Muscle layer of colon (tissue), 2 donors: ENCODE results near the gene C1QTNF6.

Experiments used
- H3K27ac ChIP-seq: one replicate; pipeline ENCODE4 v1.7.0; 2013; ENCODE audit warnings: low read depth, mild to moderate bottlenecking, low read length, moderate library complexity
- H3K27me3 ChIP-seq, 2 donors: one replicate each; pipeline ENCODE4 v1.7.0; 2013; ENCODE audit warnings: low read length in 2 of 2, mild to moderate bottlenecking in 2 of 2; ENCODE audit not compliant: insufficient read depth in 2 of 2, control insufficient read depth in 1 of 2
- H3K36me3 ChIP-seq: one replicate; pipeline ENCODE4 v1.7.0; 2013; ENCODE audit warnings: mild to moderate bottlenecking, low read length; ENCODE audit not compliant: insufficient read depth
- H3K4me1 ChIP-seq: one replicate; pipeline ENCODE4 v1.7.0; 2013; ENCODE audit warnings: mild to moderate bottlenecking, low read length; ENCODE audit not compliant: insufficient read depth
- H3K4me3 ChIP-seq, 2 donors: one replicate each; pipeline ENCODE4 v1.7.0; 2013; ENCODE audit warnings: low read length in 2 of 2, low read depth in 1 of 2, mild to moderate bottlenecking in 1 of 2, moderate library complexity in 1 of 2
- H3K9ac ChIP-seq: one replicate; pipeline ENCODE4 v1.7.0; 2013; ENCODE audit warnings: low read length
- H3K9me3 ChIP-seq: one replicate; pipeline ENCODE4 v1.7.0; 2013; ENCODE audit warnings: mild to moderate bottlenecking, low read length
- donor health status: abdominal sarcoma.
- donor health status: Adenocarcinoma of cecum.

C1QTNF6 gene

GRCh38 chr22:37229805-37230672 lies 42.0 kb upstream of the C1QTNF6 start:
- H3K4me3 ChIP-seq = no peak overlapping the region
- no peaks in the 10 kb centered on the region for H3K36me3 ChIP-seq
- H3K9ac ChIP-seq = no peak overlapping the region
- no peaks in the 10 kb centered on the region for H3K9me3 ChIP-seq
- peaks cover 0 to 11% of the 10 kb centered on the region in 2 donors for H3K27me3 ChIP-seq
- H3K4me1 ChIP-seq = peaks cover 5% of the 10 kb centered on the region
- H3K27ac ChIP-seq = no peak overlapping the region

GRCh38 chr22:37229012-37229804 lies 41.2 kb upstream of the C1QTNF6 start:
- Histone ChIP-seq H3K9me3 (no peaks in the 10 kb centered on the region), H3K27me3 (peaks cover 0 to 11% of the 10 kb centered on the region in 2 donors), H3K4me3 (no peak overlapping the region), H3K27ac (no peak overlapping the region), H3K4me1 (peaks cover 5% of the 10 kb centered on the region), H3K36me3 (no peaks in the 10 kb centered on the region), H3K9ac (no peak overlapping the region)

- peaks cover 5% of the 10 kb centered on the region for H3K4me1 ChIP-seq
- H3K4me3 ChIP-seq = no peak overlapping the region
- H3K9ac ChIP-seq = no peak overlapping the region
- H3K36me3 ChIP-seq = no peaks in the 10 kb centered on the region
- H3K27me3 ChIP-seq = peaks cover 0 to 8% of the 10 kb centered on the region in 2 donors
- H3K27ac ChIP-seq = no peak overlapping the region
- no peaks in the 10 kb centered on the region for H3K9me3 ChIP-seq
These were observed 40.3 kb upstream of the C1QTNF6 start for GRCh38 chr22:37228106-37229011.

- H3K9me3 ChIP-seq = no peaks in the 10 kb centered on the region
- H3K4me3 ChIP-seq = no peak overlapping the region
- no peak overlapping the region for H3K9ac ChIP-seq
- no peaks in the 10 kb centered on the region for H3K36me3 ChIP-seq
- H3K27ac ChIP-seq = no peak overlapping the region
- H3K27me3 ChIP-seq = peaks cover 0 to 2% of the 10 kb centered on the region in 2 donors
- H3K4me1 ChIP-seq = peaks cover 5% of the 10 kb centered on the region
These were observed 38.5 kb upstream of the C1QTNF6 start for GRCh38 chr22:37226514-37226913.

GRCh38 chr22:37226087-37226486 lies 38.0 kb upstream of the C1QTNF6 start:
- Histone ChIP-seq H3K9me3 (no peaks in the 10 kb centered on the region), H3K36me3 (no peaks in the 10 kb centered on the region), H3K9ac (no peak overlapping the region), H3K4me3 (no peak overlapping the region), H3K27ac (no peak overlapping the region), H3K27me3 (peaks cover 0 to under 1% of the 10 kb centered on the region in 2 donors), H3K4me1 (peaks cover 5% of the 10 kb centered on the region)

- Histone ChIP-seq H3K4me1 (peaks cover 5% of the 10 kb centered on the region), H3K27me3 (peaks cover 0 to 5% of the 10 kb centered on the region in 2 donors), H3K4me3 (no peak overlapping the region), H3K36me3 (no peaks in the 10 kb centered on the region), H3K27ac (no peak overlapping the region), H3K9me3 (no peaks in the 10 kb centered on the region), H3K9ac (no peak overlapping the region)
These were observed 37.4 kb upstream of the C1QTNF6 start for GRCh38 chr22:37225481-37225880.

- H3K27ac ChIP-seq = no peak overlapping the region
These were observed 36.8 kb upstream of the C1QTNF6 start for GRCh38 chr22:37224757-37225420.

GRCh38 chr22:37223965-37224551 lies 36.0 kb upstream of the C1QTNF6 start:
- H3K4me3 ChIP-seq = no peak overlapping the region
- H3K36me3 ChIP-seq = no peaks in the 10 kb centered on the region
- no peaks in the 10 kb centered on the region for H3K4me1 ChIP-seq
- H3K27ac ChIP-seq = no peak overlapping the region
- H3K27me3 ChIP-seq = peaks cover 0 to 5% of the 10 kb centered on the region in 2 donors
- H3K9ac ChIP-seq = no peak overlapping the region
- H3K9me3 ChIP-seq = no peaks in the 10 kb centered on the region

More at GRCh38 chr22:37224757-37225420, 36.8 kb upstream of the C1QTNF6 start:
- Histone ChIP-seq H3K36me3 (no peaks in the 10 kb centered on the region), H3K27me3 (peaks cover 0 to 5% of the 10 kb centered on the region in 2 donors), H3K4me1 (peaks cover 5% of the 10 kb centered on the region), H3K9me3 (no peaks in the 10 kb centered on the region), H3K4me3 (no peak overlapping the region), H3K9ac (no peak overlapping the region)

- H3K27me3 ChIP-seq = peaks cover 0 to 5% of the 10 kb centered on the region in 2 donors
- no peaks in the 10 kb centered on the region for H3K9me3 ChIP-seq
- no peaks in the 10 kb centered on the region for H3K4me1 ChIP-seq
- H3K4me3 ChIP-seq = no peak overlapping the region
- H3K36me3 ChIP-seq = no peaks in the 10 kb centered on the region
- no peak overlapping the region for H3K27ac ChIP-seq
- H3K9ac ChIP-seq = no peak overlapping the region
These were observed 34.5 kb upstream of the C1QTNF6 start for GRCh38 chr22:37222440-37222971.
